Hepatic stellate cell (primary cell): Measurements from ENCODE around the gene AQP2.
"Not testable (repeated sequence)": the region's sequence is repeated elsewhere in the genome, so short reads cannot be mapped to it uniquely, and the experiment has no call there.

Source experiments
- DNase-seq: peaks from one replicate; pipeline ENCODE4 v3.0.0; 2011; ENCODE audit warnings: low spot score

The AQP2 gene

DNA sequence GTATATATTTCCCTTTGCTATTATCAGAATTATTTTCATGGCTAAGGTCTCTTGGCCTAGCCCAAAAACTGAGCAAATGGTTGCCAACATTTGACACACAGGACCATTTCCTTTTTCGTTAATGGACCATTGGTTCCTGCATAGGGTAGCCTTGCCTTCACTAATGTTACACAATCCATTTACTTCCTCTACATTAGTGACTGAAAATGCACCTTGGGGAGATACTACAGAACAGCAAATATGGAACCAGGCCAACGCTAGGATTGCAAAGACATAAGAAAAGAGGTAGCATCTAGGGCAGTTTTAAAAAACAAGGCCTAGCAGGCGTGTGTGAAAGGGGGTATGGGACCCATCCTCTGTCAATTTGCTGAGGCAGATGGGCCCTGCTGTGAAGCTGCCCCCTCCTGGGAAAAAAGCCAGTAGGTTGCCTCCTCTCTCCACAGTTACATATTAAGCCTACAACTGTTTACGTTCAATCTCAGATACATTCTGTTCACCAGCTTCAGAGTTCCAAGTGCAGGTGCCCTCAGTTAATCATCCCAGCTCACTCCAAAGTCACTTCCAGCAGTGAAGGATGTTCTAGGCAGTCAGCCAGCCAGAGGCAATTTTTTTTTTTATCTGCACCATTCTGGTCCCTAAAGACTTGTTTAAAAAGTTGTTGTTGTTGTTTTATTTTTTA, 37.2 kb downstream of the AQP2 start:
- no peak for DNase-seq

DNA sequence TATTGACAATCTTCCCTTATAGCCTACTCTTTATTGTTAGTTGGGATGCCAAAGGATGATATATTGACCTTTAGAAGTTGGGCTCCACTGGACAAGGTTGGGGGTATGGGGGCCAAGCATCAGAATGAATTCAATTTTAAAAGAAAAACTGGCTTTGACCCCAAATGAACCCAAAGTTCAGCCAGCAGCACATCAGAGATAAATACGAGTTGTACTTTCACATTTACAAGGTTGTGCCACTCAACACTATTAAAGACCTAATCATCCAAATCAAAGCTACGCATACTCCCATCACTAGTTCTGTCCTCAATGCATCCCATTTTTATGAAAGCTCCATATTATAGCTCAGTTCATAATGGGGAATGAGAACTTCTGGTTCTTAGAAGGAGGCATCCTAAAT, 38.9 kb downstream of the AQP2 start:
- not testable (repeated sequence) for DNase-seq

DNA sequence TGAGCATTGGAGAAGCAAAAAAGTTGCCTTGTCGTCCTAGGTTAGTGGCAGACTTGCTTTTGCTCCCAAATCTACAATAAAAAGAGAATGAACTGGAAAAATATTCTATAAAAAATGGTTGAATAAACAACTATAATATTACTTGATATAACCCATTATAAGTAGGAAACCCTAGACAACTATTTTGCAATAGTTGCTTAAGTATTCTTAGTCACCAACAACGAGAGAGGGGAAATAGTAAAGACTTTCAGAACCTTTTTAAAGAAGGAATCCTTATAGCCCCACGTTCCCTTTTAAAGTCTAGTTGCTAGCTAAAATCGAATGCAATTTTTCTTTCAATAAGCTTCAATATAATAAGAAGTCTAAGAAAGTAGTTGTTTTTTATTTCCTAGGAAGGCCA, 39.7 kb downstream of the AQP2 start:
- no peak for DNase-seq

DNA sequence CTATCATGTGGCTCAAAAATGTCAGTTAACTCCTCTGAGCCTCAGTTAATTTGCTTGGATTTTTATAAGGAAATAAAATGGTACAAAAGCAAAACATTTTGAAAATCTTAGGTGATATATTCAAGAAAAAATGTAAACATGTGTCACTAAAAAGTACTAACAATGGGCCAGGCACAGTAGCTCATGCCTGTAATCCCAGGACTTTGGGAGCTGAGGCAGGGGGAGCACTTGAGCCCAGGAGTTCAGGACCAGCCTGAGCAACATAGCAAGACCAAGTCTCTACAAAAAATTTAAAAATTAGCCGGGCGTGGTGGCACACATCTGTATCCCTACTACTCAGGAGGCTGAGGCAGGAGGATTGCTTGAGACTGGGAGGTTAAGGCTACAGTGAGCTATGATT, 47.9 kb downstream of the AQP2 start:
- no peak for DNase-seq

DNA sequence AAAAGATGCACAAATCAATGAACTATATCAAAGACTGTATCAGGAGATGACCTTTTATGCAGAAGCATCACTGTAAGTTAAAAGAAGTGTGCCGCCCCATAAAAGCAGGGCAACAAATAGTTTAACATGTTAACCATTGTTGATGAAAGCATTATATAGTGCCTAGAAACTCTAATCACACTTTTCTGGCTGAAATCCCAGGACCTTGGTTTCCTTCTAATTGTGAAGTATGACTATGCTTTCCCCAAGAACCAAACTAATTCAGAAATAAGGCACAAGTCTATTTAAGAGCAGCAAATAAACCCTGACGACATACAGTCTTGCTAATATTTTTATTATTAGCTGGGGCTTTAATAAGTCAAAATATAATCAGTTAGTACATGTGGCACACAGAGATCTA, 53.1 kb downstream of the AQP2 start:
- no peak for DNase-seq

DNA sequence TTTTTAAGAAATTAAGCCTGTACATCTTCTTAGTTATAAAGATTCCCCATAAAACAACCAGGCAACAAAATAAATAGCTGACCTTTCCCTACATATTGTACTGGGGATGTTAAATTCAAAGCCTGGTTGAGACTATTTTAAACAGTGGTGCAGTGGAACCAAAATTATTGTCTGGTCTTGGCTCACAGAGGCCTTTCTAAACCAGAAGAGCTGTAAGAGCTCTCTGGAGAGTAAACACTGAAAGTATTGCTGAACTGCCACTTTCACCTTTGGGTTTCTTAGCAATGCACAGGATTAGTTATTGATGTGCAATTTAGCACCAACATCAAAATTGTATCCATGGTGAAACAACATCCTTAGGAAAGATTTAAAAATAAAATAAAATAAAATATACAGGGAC, 54.2 kb downstream of the AQP2 start:
- no peak for DNase-seq

- no peak for DNase-seq
Measured at GRCh38 chr12:50005175-50005574, 54.6 kb downstream of the AQP2 start.

- DNase-seq = no peak
Measured at GRCh38 chr12:50006280-50006679, 55.7 kb downstream of the AQP2 start.

- DNase-seq = no peak
Measured at GRCh38 chr12:50006754-50007442, 56.4 kb downstream of the AQP2 start.
